SK-N-SH (cell line): ENCODE results near the gene NHERF2. TPM values are rescaled to one million over a fixed set of nuclear protein-coding genes. Genes with fewer than 3 reads are reported as not detected.

ENCODE experiments used
- CTCF ChIA-PET: fragments of 300-600, 350-600 bp; formaldehyde crosslinking; extraction: SDS; loops from one replicate; lab custom pipeline; 2021; lab: Yijun Ruan, JAX
- POLR2A ChIA-PET: fragments of 350-600 bp; sonication (Branson Sonifier 250); formaldehyde crosslinking; extraction: SDS; loops from one replicate; lab custom pipeline; 2020; ENCODE audit warnings: antibody characterized with exemption, inconsistent platforms; lab: Yijun Ruan, JAX
- DNase-seq: peaks from one replicate; pipeline ENCODE4 v3.0.0; 2012
- H2AFZ ChIP-seq: fragments of 200-600 bp; sonication (generic); 2 replicates; pipeline ENCODE4 v1.8.1; 2016; ENCODE audit warnings: antibody characterized with exemption, mild to moderate bottlenecking, low read depth
- H3F3A ChIP-seq: fragments of 200-600 bp; sonication (generic); replicated peaks from 2 replicates; pipeline ENCODE3; 2016; ENCODE audit warnings: antibody characterized with exemption, mild to moderate bottlenecking; ENCODE audit not compliant: insufficient read depth
- H3K27ac ChIP-seq, 2 experiments: fragments of 200-500 bp in 1 of 2; fragments of 200-600 bp in 1 of 2; sonication (Bioruptor generic) in 1 of 2; sonication (generic), shearing (Covaris generic) in 1 of 2; 2 replicates each; pipeline versions ENCODE4 v1.5.1 to v1.6.1; 2014 to 2016; ENCODE audit warnings: low read depth in 2 of 2, inconsistent platforms in 1 of 2, low read length in 1 of 2, mild to moderate bottlenecking in 1 of 2, mixed read lengths in 1 of 2
- H3K27me3 ChIP-seq: fragments of 200-600 bp; sonication (generic), shearing (Covaris generic); 2 replicates; pipeline ENCODE4 v1.6.1; 2016; ENCODE audit warnings: mixed run types; ENCODE audit not compliant: insufficient read depth
- H3K36me3 ChIP-seq, 2 experiments: fragments of 200-500 bp in 1 of 2; fragments of 200-600 bp in 1 of 2; sonication (Bioruptor generic) in 1 of 2; sonication (generic) in 1 of 2; replicated peaks in 1 of 2; 2 replicates each; pipeline versions ENCODE3 to v1.5.1; 2014 to 2016; ENCODE audit warnings: low read length in 1 of 2, mild to moderate bottlenecking in 1 of 2; ENCODE audit not compliant: insufficient read depth in 2 of 2, control insufficient read depth in 1 of 2
- H3K4me1 ChIP-seq, 2 experiments: fragments of 200-500 bp in 1 of 2; fragments of 200-600 bp in 1 of 2; sonication (Bioruptor generic) in 1 of 2; sonication (generic), shearing (Covaris generic) in 1 of 2; 2 replicates each; pipeline versions ENCODE4 v1.5.1 to v1.6.1; 2014 to 2016; ENCODE audit warnings: low read depth in 1 of 2, low read length in 1 of 2, mixed run types in 1 of 2; ENCODE audit not compliant: insufficient read depth in 2 of 2, control insufficient read depth in 1 of 2
- H3K4me2 ChIP-seq: fragments of 200-600 bp; sonication (generic), shearing (Covaris generic); 2 replicates; pipeline ENCODE4 v1.6.1; 2017; ENCODE audit warnings: mixed run types
- H3K4me3 ChIP-seq, 2 experiments: fragments of 200-500 bp in 1 of 2; fragments of 200-600 bp in 1 of 2; sonication (Bioruptor generic) in 1 of 2; sonication (generic), shearing (Covaris generic) in 1 of 2; 2 replicates each; pipeline versions ENCODE4 v1.5.1 to v1.8.1; 2014 to 2016; ENCODE audit warnings: low read depth in 2 of 2, inconsistent platforms in 1 of 2, low read length in 1 of 2, mild to moderate bottlenecking in 1 of 2, mixed read lengths in 1 of 2, moderate library complexity in 1 of 2
- H3K79me2 ChIP-seq: fragments of 200-600 bp; sonication (generic); 2 replicates; pipeline ENCODE4 v1.8.1; 2017; ENCODE audit warnings: mild to moderate bottlenecking; ENCODE audit not compliant: insufficient read depth
- H3K9ac ChIP-seq: fragments of 200-600 bp; sonication (generic); 2 replicates; pipeline ENCODE4 v1.6.1; 2017; ENCODE audit warnings: mixed run types
- H3K9me2 ChIP-seq: fragments of 200-600 bp; sonication (generic); 2 replicates; pipeline ENCODE4 v1.6.1; 2017; ENCODE audit warnings: mixed run types
- H3K9me3 ChIP-seq: fragments of 200-600 bp; sonication (generic); 2 replicates; pipeline ENCODE4 v1.6.1; 2017; ENCODE audit warnings: mixed run types, mild to moderate bottlenecking, moderate library complexity
- H4K20me1 ChIP-seq: fragments of 200-600 bp; sonication (generic); 2 replicates; pipeline ENCODE4 v1.6.1; 2017; ENCODE audit warnings: mild to moderate bottlenecking, mixed run types; ENCODE audit not compliant: insufficient read depth
- ELF1 ChIP-seq: IDR thresholded peaks from 2 replicates; pipeline ENCODE4 v1.4.0; 2012
- FOXJ3 ChIP-seq: sonication (generic); formaldehyde crosslinking; IDR thresholded peaks from 2 replicates; pipeline ENCODE4 v1.5.1; 2020; ENCODE audit warnings: mild to moderate bottlenecking, missing genetic modification reagents
- JUND ChIP-seq: IDR thresholded peaks from 2 replicates; pipeline ENCODE4 v1.4.0; 2012
- MEF2A ChIP-seq: IDR thresholded peaks from 2 replicates; pipeline ENCODE4 v1.4.0; 2012; ENCODE audit warnings: low read depth, borderline replicate concordance
- NRF1 ChIP-seq: IDR thresholded peaks from 2 replicates; pipeline ENCODE4 v1.6.1; 2012; ENCODE audit warnings: low read depth, mild to moderate bottlenecking, low read length
- TAF1 ChIP-seq: IDR thresholded peaks from 2 replicates; pipeline ENCODE4 v1.6.1; 2012; ENCODE audit warnings: low read depth, mild to moderate bottlenecking, low read length, moderate library complexity, borderline replicate concordance
- TEAD4 ChIP-seq: IDR thresholded peaks from 2 replicates; pipeline ENCODE4 v1.4.0; 2012; ENCODE audit warnings: mild to moderate bottlenecking, borderline replicate concordance; ENCODE audit not compliant: insufficient read depth
- WGBS: methylation state at CpG from one replicate; pipeline ENCODE4 v1.1.6; 2017; ENCODE audit warnings: low lambda C conversion rate; 5-methylcytosine and 5-hydroxymethylcytosine counted together
- polyA plus RNA-seq, 3 experiments: library from polyadenylated mRNA; depleted of rRNA; stranded (reverse); fragments of >200 nt; gene quantifications; 2 replicates each; pipeline ENCODE4 v1.2.3, GENCODE V29; 2012
- TF ChIP-seq, protein P1 (sequence below): fragments of 200-600 bp; sonication (generic); IDR thresholded peaks from 2 replicates; pipeline ENCODE4 v1.6.1; 2017; ENCODE audit warnings: antibody characterized with exemption, mild to moderate bottlenecking, moderate library complexity
- TF ChIP-seq, protein P2 (sequence below): IDR thresholded peaks from 2 replicates; pipeline ENCODE4 v1.6.1; 2012; ENCODE audit warnings: mild to moderate bottlenecking, low read depth, low read length, moderate library complexity
- TF ChIP-seq, protein P3 (sequence below): IDR thresholded peaks from 2 replicates; pipeline ENCODE4; 2012
- TF ChIP-seq, protein P4 (sequence below): IDR thresholded peaks from 2 replicates; pipeline ENCODE4 v1.4.0; 2012; ENCODE audit warnings: low read depth, borderline replicate concordance

Gene NHERF2
- polyA plus RNA-seq, 1 of the 3 experiments (the other 2 are of a cell fraction) = 53.8 TPM

DNA sequence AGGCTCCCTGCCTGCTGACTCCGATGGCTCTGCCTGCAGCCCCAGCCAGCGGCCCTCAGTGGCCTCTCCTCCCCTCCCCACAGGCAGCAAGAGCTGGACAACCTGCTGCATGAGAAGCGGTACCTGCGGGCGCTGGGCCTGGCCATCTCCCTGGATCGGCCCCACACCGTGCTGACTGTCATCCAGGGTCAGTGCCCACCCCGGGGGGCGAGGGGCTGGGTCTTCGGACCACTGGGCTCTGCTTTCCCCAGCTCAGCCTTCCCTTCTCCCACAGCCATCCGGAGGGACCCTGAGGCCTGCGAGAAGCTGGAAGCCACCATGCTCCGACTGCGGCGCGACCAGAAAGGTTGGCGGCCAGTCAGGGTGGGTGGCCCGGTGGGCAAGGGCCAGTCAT lies 48.8 kb upstream of the NHERF2 start:
- H3K9ac ChIP-seq = no peak overlapping the region
- H3K27me3 ChIP-seq = no peaks in the 10 kb centered on the region
- ChIA-PET POLR2A (no interaction called here), CTCF (no interaction called here)
- H2AFZ ChIP-seq = no peak overlapping the region
- DNase-seq = no peak
- H3K9me2 ChIP-seq = no peaks in the 10 kb centered on the region
- no peaks in the 10 kb centered on the region for H4K20me1 ChIP-seq
- H3K36me3 ChIP-seq = peaks cover 7 to 49% of the 10 kb centered on the region in 2 experiments
- no peak overlapping the region for H3K4me2 ChIP-seq
- H3K4me3 ChIP-seq = no peak overlapping the region
- no CpG with 5 or more reads among the region's 18 CpGs for WGBS
- H3K4me1 ChIP-seq = peaks cover 0 to 5% of the 10 kb centered on the region in 2 experiments; a peak in 1 of 4 replicates
- peaks cover 13% of the 10 kb centered on the region for H3K79me2 ChIP-seq
- TF ChIP-seq TAF1 (no peak), NRF1 (no peak), FOXJ3 (CRISPR knock-in tag) (no peak), JUND (no peak), TEAD4 (no peak), MEF2A (no peak), ELF1 (no peak)
- TF ChIP-seq, protein P1, sequence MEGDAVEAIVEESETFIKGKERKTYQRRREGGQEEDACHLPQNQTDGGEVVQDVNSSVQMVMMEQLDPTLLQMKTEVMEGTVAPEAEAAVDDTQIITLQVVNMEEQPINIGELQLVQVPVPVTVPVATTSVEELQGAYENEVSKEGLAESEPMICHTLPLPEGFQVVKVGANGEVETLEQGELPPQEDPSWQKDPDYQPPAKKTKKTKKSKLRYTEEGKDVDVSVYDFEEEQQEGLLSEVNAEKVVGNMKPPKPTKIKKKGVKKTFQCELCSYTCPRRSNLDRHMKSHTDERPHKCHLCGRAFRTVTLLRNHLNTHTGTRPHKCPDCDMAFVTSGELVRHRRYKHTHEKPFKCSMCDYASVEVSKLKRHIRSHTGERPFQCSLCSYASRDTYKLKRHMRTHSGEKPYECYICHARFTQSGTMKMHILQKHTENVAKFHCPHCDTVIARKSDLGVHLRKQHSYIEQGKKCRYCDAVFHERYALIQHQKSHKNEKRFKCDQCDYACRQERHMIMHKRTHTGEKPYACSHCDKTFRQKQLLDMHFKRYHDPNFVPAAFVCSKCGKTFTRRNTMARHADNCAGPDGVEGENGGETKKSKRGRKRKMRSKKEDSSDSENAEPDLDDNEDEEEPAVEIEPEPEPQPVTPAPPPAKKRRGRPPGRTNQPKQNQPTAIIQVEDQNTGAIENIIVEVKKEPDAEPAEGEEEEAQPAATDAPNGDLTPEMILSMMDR = no peak
- TF ChIP-seq, protein P2, sequence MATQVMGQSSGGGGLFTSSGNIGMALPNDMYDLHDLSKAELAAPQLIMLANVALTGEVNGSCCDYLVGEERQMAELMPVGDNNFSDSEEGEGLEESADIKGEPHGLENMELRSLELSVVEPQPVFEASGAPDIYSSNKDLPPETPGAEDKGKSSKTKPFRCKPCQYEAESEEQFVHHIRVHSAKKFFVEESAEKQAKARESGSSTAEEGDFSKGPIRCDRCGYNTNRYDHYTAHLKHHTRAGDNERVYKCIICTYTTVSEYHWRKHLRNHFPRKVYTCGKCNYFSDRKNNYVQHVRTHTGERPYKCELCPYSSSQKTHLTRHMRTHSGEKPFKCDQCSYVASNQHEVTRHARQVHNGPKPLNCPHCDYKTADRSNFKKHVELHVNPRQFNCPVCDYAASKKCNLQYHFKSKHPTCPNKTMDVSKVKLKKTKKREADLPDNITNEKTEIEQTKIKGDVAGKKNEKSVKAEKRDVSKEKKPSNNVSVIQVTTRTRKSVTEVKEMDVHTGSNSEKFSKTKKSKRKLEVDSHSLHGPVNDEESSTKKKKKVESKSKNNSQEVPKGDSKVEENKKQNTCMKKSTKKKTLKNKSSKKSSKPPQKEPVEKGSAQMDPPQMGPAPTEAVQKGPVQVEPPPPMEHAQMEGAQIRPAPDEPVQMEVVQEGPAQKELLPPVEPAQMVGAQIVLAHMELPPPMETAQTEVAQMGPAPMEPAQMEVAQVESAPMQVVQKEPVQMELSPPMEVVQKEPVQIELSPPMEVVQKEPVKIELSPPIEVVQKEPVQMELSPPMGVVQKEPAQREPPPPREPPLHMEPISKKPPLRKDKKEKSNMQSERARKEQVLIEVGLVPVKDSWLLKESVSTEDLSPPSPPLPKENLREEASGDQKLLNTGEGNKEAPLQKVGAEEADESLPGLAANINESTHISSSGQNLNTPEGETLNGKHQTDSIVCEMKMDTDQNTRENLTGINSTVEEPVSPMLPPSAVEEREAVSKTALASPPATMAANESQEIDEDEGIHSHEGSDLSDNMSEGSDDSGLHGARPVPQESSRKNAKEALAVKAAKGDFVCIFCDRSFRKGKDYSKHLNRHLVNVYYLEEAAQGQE = no peak
- TF ChIP-seq, protein P3, sequence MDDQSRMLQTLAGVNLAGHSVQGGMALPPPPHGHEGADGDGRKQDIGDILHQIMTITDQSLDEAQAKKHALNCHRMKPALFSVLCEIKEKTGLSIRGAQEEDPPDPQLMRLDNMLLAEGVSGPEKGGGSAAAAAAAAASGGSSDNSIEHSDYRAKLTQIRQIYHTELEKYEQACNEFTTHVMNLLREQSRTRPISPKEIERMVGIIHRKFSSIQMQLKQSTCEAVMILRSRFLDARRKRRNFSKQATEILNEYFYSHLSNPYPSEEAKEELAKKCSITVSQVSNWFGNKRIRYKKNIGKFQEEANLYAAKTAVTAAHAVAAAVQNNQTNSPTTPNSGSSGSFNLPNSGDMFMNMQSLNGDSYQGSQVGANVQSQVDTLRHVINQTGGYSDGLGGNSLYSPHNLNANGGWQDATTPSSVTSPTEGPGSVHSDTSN = no peak
- TF ChIP-seq, protein P4, sequence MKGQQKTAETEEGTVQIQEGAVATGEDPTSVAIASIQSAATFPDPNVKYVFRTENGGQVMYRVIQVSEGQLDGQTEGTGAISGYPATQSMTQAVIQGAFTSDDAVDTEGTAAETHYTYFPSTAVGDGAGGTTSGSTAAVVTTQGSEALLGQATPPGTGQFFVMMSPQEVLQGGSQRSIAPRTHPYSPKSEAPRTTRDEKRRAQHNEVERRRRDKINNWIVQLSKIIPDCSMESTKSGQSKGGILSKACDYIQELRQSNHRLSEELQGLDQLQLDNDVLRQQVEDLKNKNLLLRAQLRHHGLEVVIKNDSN = no peak
- H3K9me3 ChIP-seq = no peaks in the 10 kb centered on the region
- H3F3A ChIP-seq = peaks cover 7% of the 10 kb centered on the region
- H3K27ac ChIP-seq = no peak overlapping the region
